Astrocyte of the cerebellum (primary cell): ENCODE results near the gene SSH2.

Source experiments
- DNase-seq: peaks from one replicate; pipeline ENCODE4 v3.0.0-alpha.2; 2011; ENCODE audit warnings: low read depth
- H3K4me3 ChIP-seq: 2 replicates; pipeline ENCODE4 v1.5.1; 2011; ENCODE audit warnings: mild to moderate bottlenecking, low read depth, low read length, moderate library complexity
- CTCF ChIP-seq: IDR thresholded peaks from 2 replicates; pipeline ENCODE4 v1.5.1; 2012; ENCODE audit warnings: low read length, low read depth, moderate library complexity, mild to moderate bottlenecking; ENCODE audit errors: missing control alignments
- in situ Hi-C: cut with HindIII; loops from 2 replicates; pipeline ENCODE4 v1.10.0; 2017; ENCODE audit warnings: low sequenced_read_pairs

Gene SSH2

GRCh38 chr17:29929533-29930408, at the start of gene SSH2:
TSS of gene SSH2 (minus strand) at chr17:29930228. CDS start at chr17:29930000, 228 bp downstream.
- DNase-seq = no peak
- TF ChIP-seq CTCF = no peak
- H3K4me3 ChIP-seq = peak within 1 kb of the TSS; percentile 86
- in situ Hi-C loops = loop anchor here (5.0 kb wide), 1 partner anchor 137 kb away; no protein-coding TSS in a partner anchor

GRCh38 chr17:29977836-29978235, 47.8 kb upstream of the SSH2 start:
- TF ChIP-seq CTCF = no peak
- in situ Hi-C loops = no loop called here

GRCh38 chr17:29973005-29973404, 43.0 kb upstream of the SSH2 start:
- in situ Hi-C loops = no loop called here
- no peak for DNase-seq
- no peak overlapping the region for H3K4me3 ChIP-seq
- TF ChIP-seq CTCF = no peak

More at GRCh38 chr17:29977836-29978235, 47.8 kb upstream of the SSH2 start:
- DNase-seq = no peak
- no peak overlapping the region for H3K4me3 ChIP-seq

- in situ Hi-C loops = no loop called here
- no peak overlapping the region for H3K4me3 ChIP-seq
- no peak for DNase-seq
- TF ChIP-seq CTCF = no peak
Observed at GRCh38 chr17:29972277-29972676, 42.2 kb upstream of the SSH2 start.

- TF ChIP-seq CTCF = no peak
- H3K4me3 ChIP-seq = no peak overlapping the region
- DNase-seq = no peak
- in situ Hi-C loops = no loop called here
Observed at GRCh38 chr17:29968271-29968670, 38.2 kb upstream of the SSH2 start.

- no peak for TF ChIP-seq CTCF
- H3K4me3 ChIP-seq = no peak overlapping the region
- in situ Hi-C loops = no loop called here
- DNase-seq = no peak
Observed at GRCh38 chr17:29962656-29963055, 32.6 kb upstream of the SSH2 start.
